ENCODE data around the gene ERC1. TPM values are rescaled to one million over a fixed set of nuclear protein-coding genes. Genes with fewer than 3 reads are reported as not detected.
"Not testable (repeated sequence)": the region's sequence is repeated elsewhere in the genome, so short reads cannot be mapped to it uniquely, and the experiment has no call there.

The ERC1 gene
- total RNA-seq, 5 donors from 2014 or later (not counting 1 experiment from before 2014, with no cell fraction given), result 41.8 to 68.0 (median 46.5) TPM

- no peaks in the 10 kb centered on the region for H3K9me3 Mint-ChIP-seq
- DNase-seq, result no peak
- no CpG with 5 or more reads among the region's 3 CpGs for WGBS (ENCODE audit: insufficient coverage)
Observed at GRCh38 chr12:1046727-1047126, 55.7 kb downstream of the ERC1 start.

GRCh38 chr12:1047898-1048660, 57.1 kb downstream of the ERC1 start:
- DNase-seq (peak in 2 of 35 experiments; percentile 0 to 3), ATAC-seq (replicated peaks in 1 of 4) (no peak)
- no peak overlapping the region for H3K4me3 ChIP-seq (ENCODE audit: control insufficient read depth in 1 of 2, extremely low read depth in 1 of 2, low read length in 1 of 2)
- peaks cover 13 to 24% (median 22%) of the 10 kb centered on the region in 3 donors for H3K4me1 Mint-ChIP-seq
- peaks cover 0 to 2% of the 10 kb centered on the region in 2 donors for H3K36me3 ChIP-seq (ENCODE audit: control insufficient read depth in 2 of 2, extremely low read depth in 1 of 2, insufficient read depth in 1 of 2, low read length in 1 of 2)
- no peaks in the 10 kb centered on the region for H3K27me3 Mint-ChIP-seq
- H3K27ac Mint-ChIP-seq, result no peak overlapping the region
- peak overlapping the region in 2 of 3 donors; percentile 8 to 42 for H3K4me3 Mint-ChIP-seq
- H3K27me3 ChIP-seq (replicated peaks in 1 of 2; ENCODE audit: control insufficient read depth in 2 of 2, extremely low read depth in 1 of 2, insufficient read depth in 2 of 2, low read length in 1 of 2), result no peaks in the 10 kb centered on the region
- H3K27ac ChIP-seq (ENCODE audit: low read length), result no peak overlapping the region
- H3K9me3 ChIP-seq, result no peaks in the 10 kb centered on the region
- H3K4me1 ChIP-seq (ENCODE audit: control insufficient read depth in 1 of 2, extremely low read depth in 1 of 2, insufficient read depth in 2 of 2, low read length in 2 of 2), result peaks cover 0 to 3% of the 10 kb centered on the region in 2 experiments
- CTCF ChIA-PET, result interaction anchor here in 1 of 2 donors (0.5 kb wide), 1 partner anchor 8 kb away, joined by 7 read pairs; no protein-coding TSS in a partner anchor
- H3K9me3 Mint-ChIP-seq, result no peaks in the 10 kb centered on the region
- peaks cover 18% of the 10 kb centered on the region for H3K36me3 Mint-ChIP-seq
- 100% methylated on average over 2 of the region's 8 CpGs for WGBS (ENCODE audit: insufficient coverage)
- POLR2A ChIA-PET, result no interaction called here

More at GRCh38 chr12:1046727-1047126, 55.7 kb downstream of the ERC1 start:
- ATAC-seq (replicated peaks in 1 of 4), result no peak
- Mint-ChIP-seq H3K4me1 (peaks cover 13 to 24% (median 24%) of the 10 kb centered on the region in 3 donors), H3K4me3 (no peak overlapping the region), H3K27me3 (no peaks in the 10 kb centered on the region), H3K36me3 (peaks cover 18% of the 10 kb centered on the region), H3K27ac (no peak overlapping the region)
- ChIA-PET POLR2A (interaction anchor here in 1 of 2 donors (0.6 kb wide), 1 partner anchor 35 kb away, joined by 4 read pairs; no protein-coding TSS in a partner anchor), CTCF (no interaction called here)
- peaks cover 0 to 3% of the 10 kb centered on the region in 2 experiments for H3K4me1 ChIP-seq (ENCODE audit: control insufficient read depth in 1 of 2, extremely low read depth in 1 of 2, insufficient read depth in 2 of 2, low read length in 2 of 2)
- no peaks in the 10 kb centered on the region for H3K27me3 ChIP-seq (replicated peaks in 1 of 2; ENCODE audit: control insufficient read depth in 2 of 2, extremely low read depth in 1 of 2, insufficient read depth in 2 of 2, low read length in 1 of 2)
- no peaks in the 10 kb centered on the region for H3K9me3 ChIP-seq
- no peak overlapping the region for H3K4me3 ChIP-seq (ENCODE audit: control insufficient read depth in 1 of 2, extremely low read depth in 1 of 2, low read length in 1 of 2)
- no peak overlapping the region for H3K27ac ChIP-seq (ENCODE audit: low read length)
- H3K36me3 ChIP-seq (ENCODE audit: control insufficient read depth in 2 of 2, extremely low read depth in 1 of 2, insufficient read depth in 1 of 2, low read length in 1 of 2), result peaks cover 0 to 2% of the 10 kb centered on the region in 2 donors

GRCh38 chr12:1050059-1050707, 59.2 kb downstream of the ERC1 start:
- Histone ChIP-seq H3K36me3 (ENCODE audit: control insufficient read depth in 2 of 2, extremely low read depth in 1 of 2, insufficient read depth in 1 of 2, low read length in 1 of 2) (peaks cover 0 to 2% of the 10 kb centered on the region in 2 donors), H3K27ac (ENCODE audit: low read length) (no peak overlapping the region), H3K27me3 (replicated peaks in 1 of 2; ENCODE audit: control insufficient read depth in 2 of 2, extremely low read depth in 1 of 2, insufficient read depth in 2 of 2, low read length in 1 of 2) (no peaks in the 10 kb centered on the region), H3K9me3 (no peaks in the 10 kb centered on the region), H3K4me1 (ENCODE audit: control insufficient read depth in 1 of 2, extremely low read depth in 1 of 2, insufficient read depth in 2 of 2, low read length in 2 of 2) (peaks cover 0 to 3% of the 10 kb centered on the region in 2 experiments), H3K4me3 (ENCODE audit: control insufficient read depth in 1 of 2, extremely low read depth in 1 of 2, low read length in 1 of 2) (no peak overlapping the region)
- WGBS (ENCODE audit: insufficient coverage), result 92% methylated on average over 3 of the region's 4 CpGs
- Mint-ChIP-seq H3K4me3 (no peak overlapping the region), H3K27ac (no peak overlapping the region), H3K27me3 (no peaks in the 10 kb centered on the region), H3K36me3 (peaks cover 9% of the 10 kb centered on the region), H3K9me3 (no peaks in the 10 kb centered on the region), H3K4me1 (peaks cover 14 to 26% (median 24%) of the 10 kb centered on the region in 3 donors)
- POLR2A ChIA-PET, result interaction anchor here in 1 of 2 donors (0.6 kb wide), 1 partner anchor 9 kb away, joined by 3 read pairs; no protein-coding TSS in a partner anchor
- DNase-seq, result no peak
- no peak for ATAC-seq (replicated peaks in 1 of 4)
- CTCF ChIA-PET, result no interaction called here

GRCh38 chr12:1051672-1052071, 60.6 kb downstream of the ERC1 start:
- CTCF ChIA-PET; H3K36me3 Mint-ChIP-seq; H3K36me3 ChIP-seq (ENCODE audit: control insufficient read depth in 2 of 2, extremely low read depth in 1 of 2, insufficient read depth in 1 of 2, low read length in 1 of 2); DNase-seq; H3K9me3 Mint-ChIP-seq; ATAC-seq (replicated peaks in 1 of 4); H3K9me3 ChIP-seq; H3K27ac Mint-ChIP-seq; H3K27ac ChIP-seq (ENCODE audit: low read length); H3K27me3 Mint-ChIP-seq; H3K4me3 ChIP-seq (ENCODE audit: control insufficient read depth in 1 of 2, extremely low read depth in 1 of 2, low read length in 1 of 2); H3K4me3 Mint-ChIP-seq; POLR2A ChIA-PET; H3K4me1 ChIP-seq (ENCODE audit: control insufficient read depth in 1 of 2, extremely low read depth in 1 of 2, insufficient read depth in 2 of 2, low read length in 2 of 2); H3K27me3 ChIP-seq (replicated peaks in 1 of 2; ENCODE audit: control insufficient read depth in 2 of 2, extremely low read depth in 1 of 2, insufficient read depth in 2 of 2, low read length in 1 of 2): not testable (repeated sequence)
- WGBS (ENCODE audit: insufficient coverage), result 75% methylated on average over 2 of the region's 8 CpGs
- H3K4me1 Mint-ChIP-seq, result peaks cover 13 to 22% (median 19%) of the 10 kb centered on the region in 3 donors

GRCh38 chr12:1053690-1054089, 62.7 kb downstream of the ERC1 start:
- Histone ChIP-seq H3K27ac (ENCODE audit: low read length) (no peak overlapping the region), H3K36me3 (ENCODE audit: control insufficient read depth in 2 of 2, extremely low read depth in 1 of 2, insufficient read depth in 1 of 2, low read length in 1 of 2) (peaks cover 0 to 2% of the 10 kb centered on the region in 2 donors), H3K4me1 (ENCODE audit: control insufficient read depth in 1 of 2, extremely low read depth in 1 of 2, insufficient read depth in 2 of 2, low read length in 2 of 2) (no peaks in the 10 kb centered on the region), H3K9me3 (no peaks in the 10 kb centered on the region), H3K4me3 (ENCODE audit: control insufficient read depth in 1 of 2, extremely low read depth in 1 of 2, low read length in 1 of 2) (no peak overlapping the region), H3K27me3 (replicated peaks in 1 of 2; ENCODE audit: control insufficient read depth in 2 of 2, extremely low read depth in 1 of 2, insufficient read depth in 2 of 2, low read length in 1 of 2) (no peaks in the 10 kb centered on the region)
- Mint-ChIP-seq H3K9me3 (peaks cover 0 to 9% (median 0%) of the 10 kb centered on the region in 3 donors), H3K27ac (peak overlapping the region in 1 of 2 donors; percentile 7), H3K27me3 (no peaks in the 10 kb centered on the region), H3K36me3 (peaks cover 14% of the 10 kb centered on the region), H3K4me3 (no peak overlapping the region), H3K4me1 (peaks cover 8 to 11% (median 8%) of the 10 kb centered on the region in 3 donors)
- POLR2A ChIA-PET, result no interaction called here
- no peak for ATAC-seq (replicated peaks in 1 of 4)
- CTCF ChIA-PET, result interaction anchor here in 1 of 2 donors (1.0 kb wide), 1 partner anchor 64 kb away, joined by 3 read pairs; no protein-coding TSS in a partner anchor
- no peak for DNase-seq

GRCh38 chr12:1054117-1054870, 63.3 kb downstream of the ERC1 start:
- DNase-seq, result no peak
- POLR2A ChIA-PET, result no interaction called here
- H3K4me3 ChIP-seq (ENCODE audit: control insufficient read depth in 1 of 2, extremely low read depth in 1 of 2, low read length in 1 of 2), result no peak overlapping the region
- H3K9me3 Mint-ChIP-seq, result peaks cover under 1 to 15% (median 3%) of the 10 kb centered on the region in 3 donors
- H3K27me3 ChIP-seq (replicated peaks in 1 of 2; ENCODE audit: control insufficient read depth in 2 of 2, extremely low read depth in 1 of 2, insufficient read depth in 2 of 2, low read length in 1 of 2), result no peaks in the 10 kb centered on the region
- peaks cover 0 to 2% of the 10 kb centered on the region in 2 donors for H3K36me3 ChIP-seq (ENCODE audit: control insufficient read depth in 2 of 2, extremely low read depth in 1 of 2, insufficient read depth in 1 of 2, low read length in 1 of 2)
- H3K4me1 ChIP-seq (ENCODE audit: control insufficient read depth in 1 of 2, extremely low read depth in 1 of 2, insufficient read depth in 2 of 2, low read length in 2 of 2), result no peaks in the 10 kb centered on the region
- ATAC-seq (replicated peaks in 1 of 4), result no peak
- H3K9me3 ChIP-seq, result no peaks in the 10 kb centered on the region
- no peak overlapping the region for H3K4me3 Mint-ChIP-seq
- CTCF ChIA-PET, result interaction anchor here (0.5 to 1.0 kb wide), 2 partner anchors 63 to 444 kb away, joined by 3 to 6 read pairs; no protein-coding TSS in a partner anchor
- peaks cover 6 to 8% (median 7%) of the 10 kb centered on the region in 3 donors for H3K4me1 Mint-ChIP-seq
- H3K27ac Mint-ChIP-seq, result no peak overlapping the region
- H3K27me3 Mint-ChIP-seq, result no peaks in the 10 kb centered on the region
- WGBS (ENCODE audit: insufficient coverage), result 90% methylated on average over 2 of the region's 6 CpGs
- peaks cover 20% of the 10 kb centered on the region for H3K36me3 Mint-ChIP-seq
- no peak overlapping the region for H3K27ac ChIP-seq (ENCODE audit: low read length)

All from T-cell (primary cell).